MM.1S (cell line): ENCODE data around the gene CCDC178.

ENCODE experiments used
- EZH2 ChIP-seq: fragments of 300-600 bp; sonication (generic); optimal IDR thresholded peaks from 2 replicates; pipeline ENCODE3; 2017; ENCODE audit warnings: low read depth, mild to moderate bottlenecking, antibody characterized with exemption, low read length, mixed read lengths
- EZH2phosphoT487 ChIP-seq: fragments of 300-600 bp; sonication (generic); IDR thresholded peaks from 2 replicates; pipeline ENCODE4 v1.6.1; 2018; ENCODE audit warnings: antibody characterized with exemption, low read length
- TF ChIP-seq, protein P1 (sequence below): fragments of 300-600 bp; sonication (generic); IDR thresholded peaks from 2 replicates; pipeline ENCODE4 v1.5.1; 2016; ENCODE audit warnings: antibody characterized with exemption, low read length, mixed read lengths

DNA sequence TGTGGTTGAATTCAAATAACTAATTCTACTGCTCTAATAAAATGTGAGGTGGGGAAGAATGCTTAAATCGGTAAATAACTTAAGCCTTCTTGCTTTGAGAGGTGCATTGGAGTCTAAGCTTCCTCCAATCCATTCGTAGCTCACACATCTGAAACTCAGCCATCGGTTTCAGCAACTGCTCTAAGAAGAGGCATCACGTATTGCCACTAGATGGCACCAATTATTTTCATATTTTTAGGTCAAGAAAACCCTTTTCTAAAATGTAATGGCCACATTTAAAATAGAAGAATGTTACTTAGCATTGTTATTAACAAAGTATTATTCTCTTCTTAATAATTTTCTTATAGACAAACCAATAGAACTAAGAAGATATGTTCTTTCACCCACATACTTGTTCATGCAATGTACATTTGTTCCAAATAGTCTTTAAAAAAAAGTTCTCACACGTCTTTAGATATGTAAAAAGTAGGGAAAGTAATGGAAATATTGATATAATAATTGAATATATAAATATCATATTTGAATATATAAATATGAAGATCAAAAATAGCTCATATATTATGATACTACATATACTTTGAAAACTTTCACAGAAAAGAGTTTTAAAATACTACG is 229.8 kb downstream of the CCDC178 start:
- no peak for TF ChIP-seq EZH2
- TF ChIP-seq, protein P1, sequence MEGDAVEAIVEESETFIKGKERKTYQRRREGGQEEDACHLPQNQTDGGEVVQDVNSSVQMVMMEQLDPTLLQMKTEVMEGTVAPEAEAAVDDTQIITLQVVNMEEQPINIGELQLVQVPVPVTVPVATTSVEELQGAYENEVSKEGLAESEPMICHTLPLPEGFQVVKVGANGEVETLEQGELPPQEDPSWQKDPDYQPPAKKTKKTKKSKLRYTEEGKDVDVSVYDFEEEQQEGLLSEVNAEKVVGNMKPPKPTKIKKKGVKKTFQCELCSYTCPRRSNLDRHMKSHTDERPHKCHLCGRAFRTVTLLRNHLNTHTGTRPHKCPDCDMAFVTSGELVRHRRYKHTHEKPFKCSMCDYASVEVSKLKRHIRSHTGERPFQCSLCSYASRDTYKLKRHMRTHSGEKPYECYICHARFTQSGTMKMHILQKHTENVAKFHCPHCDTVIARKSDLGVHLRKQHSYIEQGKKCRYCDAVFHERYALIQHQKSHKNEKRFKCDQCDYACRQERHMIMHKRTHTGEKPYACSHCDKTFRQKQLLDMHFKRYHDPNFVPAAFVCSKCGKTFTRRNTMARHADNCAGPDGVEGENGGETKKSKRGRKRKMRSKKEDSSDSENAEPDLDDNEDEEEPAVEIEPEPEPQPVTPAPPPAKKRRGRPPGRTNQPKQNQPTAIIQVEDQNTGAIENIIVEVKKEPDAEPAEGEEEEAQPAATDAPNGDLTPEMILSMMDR: peak; percentile 63
- TF ChIP-seq EZH2phosphoT487: no peak
